T-helper 1 cell (primary cell): ENCODE measurements around the gene TRMT112.
"Not testable (repeated sequence)": the region's sequence is repeated elsewhere in the genome, so short reads cannot be mapped to it uniquely, and the experiment has no call there.

Experiments used
- DNase-seq, 5 donors: peaks; one replicate each; pipeline ENCODE4 v3.0.0-alpha.2; 2012 to 2020

Gene TRMT112

DNA sequence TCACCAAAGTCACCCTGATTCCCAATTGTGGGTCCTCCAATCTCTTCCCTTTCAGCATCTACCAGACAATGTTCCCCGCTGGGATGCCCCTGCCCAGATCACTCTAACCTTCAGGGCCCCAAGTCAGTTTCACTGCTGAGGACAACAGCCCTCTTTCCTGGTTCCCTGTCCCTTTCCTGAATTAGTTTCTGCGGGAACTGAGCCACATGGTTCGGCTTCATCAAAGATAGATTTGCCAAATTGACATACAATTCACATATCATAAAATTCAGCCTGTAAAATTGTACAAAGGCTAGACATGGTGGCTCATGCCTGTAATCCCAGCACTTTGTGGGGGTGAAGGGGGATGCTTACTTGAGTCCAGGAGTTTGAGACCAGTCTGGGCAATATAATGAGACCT, 10.6 kb upstream of the TRMT112 start:
- no peak for DNase-seq

DNA sequence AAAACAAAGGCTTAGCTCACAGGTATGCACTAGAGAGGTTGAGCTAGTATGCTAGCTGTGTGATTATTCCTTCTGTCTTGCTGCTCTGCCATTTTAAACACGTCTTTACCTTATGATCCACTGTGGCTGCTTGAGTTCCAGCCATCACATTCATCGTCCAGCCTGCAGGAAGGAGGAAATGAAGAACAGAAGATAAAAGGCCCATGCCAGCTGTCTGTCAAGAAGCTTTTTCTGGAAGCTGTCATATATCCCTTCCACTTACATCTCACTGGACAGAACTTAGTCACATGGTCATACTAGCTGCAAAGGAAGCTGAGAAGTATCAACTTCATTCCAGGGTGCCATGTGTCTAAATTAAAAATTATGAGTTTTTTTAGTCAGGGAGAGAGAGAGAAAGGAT, 10.0 kb upstream of the TRMT112 start:
- DNase-seq, result no peak

DNA sequence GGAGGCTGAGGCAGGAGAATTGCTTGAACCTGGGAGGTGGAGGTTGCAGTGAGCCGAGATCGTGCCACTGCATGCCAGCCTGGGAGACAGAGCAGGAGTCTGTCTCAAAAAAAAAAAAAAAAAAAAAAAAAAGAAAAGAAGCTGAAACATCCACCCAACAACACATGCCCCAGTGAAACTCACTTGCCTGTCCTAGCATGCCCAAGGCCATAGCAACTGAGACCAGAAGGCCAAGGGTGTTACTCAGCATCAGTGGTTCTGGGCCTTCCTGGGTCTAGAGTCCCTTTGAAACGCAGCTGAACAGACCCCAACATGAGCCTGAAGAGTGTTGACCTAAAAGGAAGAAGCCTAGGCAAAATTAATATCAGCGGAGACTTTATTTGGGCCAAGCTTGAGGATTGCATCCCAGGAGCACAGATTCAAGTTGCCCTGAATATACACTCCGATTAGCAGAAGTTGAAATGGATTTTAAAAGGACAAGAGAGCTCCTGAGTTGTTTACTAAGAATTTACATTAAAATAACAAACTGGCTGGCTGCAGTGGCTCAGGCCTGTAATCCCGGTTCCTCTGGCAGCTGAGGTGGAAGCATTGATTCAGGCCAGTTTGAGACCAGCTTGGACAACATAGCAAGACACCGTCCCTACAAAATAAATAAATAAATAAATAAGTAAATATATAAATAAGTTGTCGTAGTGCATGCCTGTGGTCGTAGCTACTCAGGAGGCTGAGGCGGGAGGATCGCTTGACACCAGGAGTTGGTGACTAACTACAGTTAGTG, 7.5 kb upstream of the TRMT112 start:
- no peak for DNase-seq

DNA sequence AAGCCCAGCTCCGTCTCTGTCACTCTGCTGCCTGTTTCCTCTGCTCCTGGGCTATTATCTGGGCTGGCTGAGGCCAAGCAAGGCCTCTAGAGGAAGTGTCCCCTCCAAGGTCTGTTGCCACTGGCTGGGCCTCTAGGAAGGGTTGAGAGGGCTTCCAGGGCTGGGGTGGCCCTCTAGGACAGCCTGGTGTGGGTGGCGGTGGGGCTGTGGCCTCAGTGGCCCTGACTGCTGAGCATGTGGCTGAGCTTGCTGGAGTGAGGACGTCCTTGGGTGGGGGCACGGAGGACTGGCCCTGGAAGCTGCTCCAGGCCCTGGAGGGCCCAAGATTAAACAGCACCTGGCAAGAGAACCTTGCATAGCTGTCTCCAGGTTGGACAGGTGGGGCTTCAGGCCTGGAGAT, 6.6 kb upstream of the TRMT112 start:
- not testable (repeated sequence) for DNase-seq

DNA sequence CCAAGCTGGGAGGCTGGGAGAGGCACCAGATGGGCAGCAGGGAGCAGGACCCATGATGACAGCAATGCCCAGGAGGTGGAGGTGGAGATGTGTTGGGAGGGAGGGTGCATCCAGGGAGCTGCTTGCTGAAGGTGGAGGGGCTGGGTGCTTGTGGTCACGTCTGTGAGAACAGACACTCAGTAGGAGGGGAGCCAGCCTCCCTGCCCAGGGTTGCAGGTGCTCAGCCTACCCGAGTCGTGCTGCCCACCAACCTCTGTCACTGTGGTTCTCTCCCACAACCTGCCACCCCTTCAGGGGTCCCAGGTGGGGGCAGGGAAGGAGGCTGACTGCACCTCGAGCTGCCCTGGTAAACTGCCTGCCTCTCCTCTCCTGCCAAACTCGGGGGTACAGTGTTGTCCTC, 6.0 kb upstream of the TRMT112 start:
- no peak for DNase-seq

DNA sequence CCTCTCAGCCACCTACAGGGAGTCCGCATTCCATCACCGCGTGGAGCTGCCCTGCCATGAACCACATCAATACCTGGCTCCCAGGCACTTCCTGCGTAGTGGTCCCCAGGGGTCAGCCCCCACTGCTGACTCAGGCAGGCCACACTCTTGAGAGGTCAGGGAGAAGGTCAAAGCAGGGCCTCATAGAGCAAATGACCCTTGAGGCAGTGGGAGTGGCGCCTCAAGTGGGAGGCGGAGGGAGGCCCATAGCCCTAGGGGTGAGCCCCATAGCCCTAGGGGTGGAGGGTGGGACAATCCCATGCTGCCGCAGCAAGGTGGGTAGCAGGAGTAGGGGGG, 5.5 kb upstream of the TRMT112 start:
- DNase-seq, result no peak

DNA sequence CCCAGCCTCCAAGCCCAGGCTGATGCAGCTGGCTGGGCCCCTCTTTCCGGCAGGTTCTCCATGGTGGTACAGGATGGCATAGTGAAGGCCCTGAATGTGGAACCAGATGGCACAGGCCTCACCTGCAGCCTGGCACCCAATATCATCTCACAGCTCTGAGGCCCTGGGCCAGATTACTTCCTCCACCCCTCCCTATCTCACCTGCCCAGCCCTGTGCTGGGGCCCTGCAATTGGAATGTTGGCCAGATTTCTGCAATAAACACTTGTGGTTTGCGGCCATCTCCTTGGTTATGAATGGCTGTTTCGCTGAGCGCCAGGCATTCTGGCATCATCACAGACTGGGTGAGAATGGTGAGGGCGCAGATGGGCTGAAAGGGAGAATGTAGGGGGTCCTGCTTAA, 4.2 kb upstream of the TRMT112 start:
- DNase-seq, result no peak

DNA sequence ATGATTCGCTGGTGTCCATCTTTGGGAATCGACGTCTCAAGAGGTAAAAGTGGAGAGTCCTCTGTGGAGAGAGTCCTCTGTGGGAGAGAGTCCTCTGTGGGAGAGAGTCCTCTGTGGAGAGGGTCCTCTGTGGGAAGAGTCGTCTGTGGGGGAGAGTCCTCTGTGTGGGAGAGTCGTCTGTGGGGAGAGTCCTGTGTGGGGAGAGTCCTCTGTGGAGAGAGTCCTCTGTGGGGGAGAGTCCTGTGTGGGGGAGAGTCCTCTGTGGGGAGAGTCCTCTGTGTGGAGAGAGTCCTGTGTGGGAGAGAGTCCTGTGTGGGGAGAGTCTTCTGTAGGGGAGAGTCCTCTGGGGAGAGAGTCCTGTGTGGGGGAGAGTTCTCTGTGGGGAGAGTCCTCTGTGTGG, 3.7 kb upstream of the TRMT112 start:
- DNase-seq, result no peak

DNA sequence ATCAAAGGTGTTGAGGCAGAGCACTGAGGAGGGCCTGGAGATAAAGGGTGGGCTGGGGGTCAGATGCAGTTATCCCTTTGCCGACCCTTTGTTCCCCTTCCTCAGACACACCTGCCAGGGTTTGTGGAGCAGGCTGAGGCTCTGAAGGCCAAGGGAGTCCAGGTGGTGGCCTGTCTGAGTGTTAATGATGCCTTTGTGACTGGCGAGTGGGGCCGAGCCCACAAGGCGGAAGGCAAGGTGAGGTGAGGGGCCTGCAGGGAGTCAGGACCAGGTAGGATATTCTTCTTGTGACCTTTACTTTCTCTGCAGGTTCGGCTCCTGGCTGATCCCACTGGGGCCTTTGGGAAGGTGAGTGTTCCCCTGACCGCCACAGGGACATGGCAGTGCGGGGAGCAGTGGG, 3.2 kb upstream of the TRMT112 start:
- no peak for DNase-seq

DNA sequence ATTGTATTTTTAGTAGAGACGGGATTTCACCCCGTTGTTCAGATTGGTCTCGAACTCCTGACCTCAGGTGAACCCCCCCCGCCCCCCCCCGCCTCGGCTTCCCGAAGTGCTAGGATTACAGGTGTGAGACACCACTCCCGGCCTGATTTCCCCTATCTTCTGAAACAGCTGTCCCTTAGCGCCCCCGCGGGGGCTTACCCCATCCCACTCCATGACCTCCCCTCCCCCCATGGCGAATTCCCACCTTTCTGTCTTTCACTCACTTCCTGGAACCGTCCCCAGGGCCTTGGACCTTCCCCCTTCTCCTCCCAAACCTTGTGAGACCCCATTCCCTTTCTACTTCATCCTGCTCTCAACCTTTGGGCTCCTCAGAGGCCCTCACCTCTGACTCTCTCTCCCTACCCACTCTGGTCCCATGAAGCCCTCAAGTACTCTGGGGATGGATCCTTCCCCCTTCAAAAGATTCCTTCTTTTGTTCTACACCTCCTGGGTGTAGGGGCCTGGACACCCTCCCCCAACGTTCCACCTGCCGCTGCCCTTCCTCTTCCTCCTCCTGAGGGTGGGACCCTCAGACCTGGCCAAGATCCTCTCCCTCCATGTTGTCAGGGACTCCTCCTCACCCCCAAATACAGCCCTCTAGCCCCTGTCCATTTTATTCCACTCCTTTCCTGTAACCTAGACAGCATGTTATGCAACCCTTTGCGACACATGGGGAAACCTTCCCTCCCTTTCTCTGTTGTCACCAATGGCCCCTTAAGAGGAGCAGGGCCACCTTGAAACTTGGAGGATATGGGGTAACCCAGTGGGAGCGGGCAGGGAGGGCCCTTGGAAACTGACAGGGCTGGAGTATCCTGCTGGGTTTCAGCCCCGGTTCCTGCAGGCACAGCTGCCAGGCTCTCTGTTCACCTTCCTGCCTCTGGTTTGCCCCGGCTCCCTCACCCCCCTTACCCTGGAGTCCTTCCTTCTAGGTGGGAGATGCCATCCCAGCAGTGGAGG, 1.7 kb upstream of the TRMT112 start:
- DNase-seq, result no peak

DNA sequence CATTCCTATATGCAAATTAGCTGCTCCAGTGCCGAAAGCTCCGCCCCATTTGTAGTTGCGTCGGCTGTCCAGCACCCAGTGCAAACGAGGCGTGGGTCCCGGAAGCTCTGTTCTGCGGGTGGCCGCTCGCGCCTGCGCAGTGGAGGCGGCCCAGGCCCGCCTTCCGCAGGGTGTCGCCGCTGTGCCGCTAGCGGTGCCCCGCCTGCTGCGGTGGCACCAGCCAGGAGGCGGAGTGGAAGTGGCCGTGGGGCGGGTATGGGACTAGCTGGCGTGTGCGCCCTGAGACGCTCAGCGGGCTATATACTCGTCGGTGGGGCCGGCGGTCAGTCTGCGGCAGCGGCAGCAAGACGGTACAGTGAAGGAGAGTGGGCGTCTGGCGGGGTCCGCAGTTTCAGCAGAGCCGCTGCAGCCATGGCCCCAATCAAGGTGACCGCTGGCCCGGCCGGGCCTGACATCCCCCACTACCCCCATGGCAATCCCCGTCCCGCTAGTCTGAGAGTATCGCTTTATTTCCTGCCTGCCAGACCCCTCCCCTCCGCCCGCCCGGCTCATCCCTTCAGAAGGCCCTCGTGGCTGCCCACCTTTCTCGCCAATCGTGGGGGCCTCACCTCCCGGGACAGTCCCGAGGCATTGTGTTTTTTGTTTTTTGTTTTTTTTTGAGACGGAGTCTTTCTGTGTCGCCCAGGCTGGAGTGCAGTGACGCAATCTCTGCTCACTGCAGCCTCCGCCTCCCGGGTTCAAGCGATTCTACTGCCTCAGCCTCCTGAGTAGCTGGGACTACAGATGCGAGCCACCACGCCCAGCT, 804 bp upstream of the TRMT112 start, which contains the start of gene PRDX5:
Gene PRDX5, plus strand, starts transcription at position 161 of the 805 bp plus-strand sequence. Its CDS starts 95 bp downstream, at position 256.
- DNase-seq, result peak; percentile 89 to 99 (median 92)

DNA sequence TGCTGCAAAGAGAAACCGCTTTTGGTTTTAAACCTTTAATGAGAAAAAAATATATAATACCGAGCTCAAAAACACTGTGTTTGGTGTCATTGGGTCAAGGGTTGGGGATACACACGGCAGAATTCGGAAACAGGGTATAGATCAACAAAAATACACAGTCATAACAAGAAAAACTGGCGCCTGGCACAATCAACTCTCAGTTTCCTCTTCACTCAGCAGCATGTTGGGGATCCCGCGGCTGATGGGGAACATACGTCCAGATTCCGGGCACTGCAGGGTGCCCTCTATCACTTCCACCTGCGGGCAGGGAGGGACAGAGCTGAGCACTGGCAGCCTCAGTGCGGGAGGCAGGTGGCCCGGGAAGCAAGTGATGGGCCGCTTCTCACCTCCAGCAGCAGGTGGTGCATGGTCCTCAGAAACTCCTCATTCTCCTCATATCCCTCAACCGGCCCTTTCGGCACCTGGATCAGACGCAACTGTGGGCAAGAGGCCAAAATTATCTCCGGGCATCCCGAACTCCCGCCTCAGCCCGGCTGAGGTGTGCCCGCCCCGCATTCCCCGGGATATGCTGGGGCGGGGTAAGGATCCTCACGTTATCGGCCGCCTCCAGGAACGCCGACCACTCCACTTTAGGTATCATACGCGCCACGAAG, 561 bp downstream of the TRMT112 start:
- peak in 3 of 5 donors; percentile 38 to 69 (median 41) for DNase-seq

DNA sequence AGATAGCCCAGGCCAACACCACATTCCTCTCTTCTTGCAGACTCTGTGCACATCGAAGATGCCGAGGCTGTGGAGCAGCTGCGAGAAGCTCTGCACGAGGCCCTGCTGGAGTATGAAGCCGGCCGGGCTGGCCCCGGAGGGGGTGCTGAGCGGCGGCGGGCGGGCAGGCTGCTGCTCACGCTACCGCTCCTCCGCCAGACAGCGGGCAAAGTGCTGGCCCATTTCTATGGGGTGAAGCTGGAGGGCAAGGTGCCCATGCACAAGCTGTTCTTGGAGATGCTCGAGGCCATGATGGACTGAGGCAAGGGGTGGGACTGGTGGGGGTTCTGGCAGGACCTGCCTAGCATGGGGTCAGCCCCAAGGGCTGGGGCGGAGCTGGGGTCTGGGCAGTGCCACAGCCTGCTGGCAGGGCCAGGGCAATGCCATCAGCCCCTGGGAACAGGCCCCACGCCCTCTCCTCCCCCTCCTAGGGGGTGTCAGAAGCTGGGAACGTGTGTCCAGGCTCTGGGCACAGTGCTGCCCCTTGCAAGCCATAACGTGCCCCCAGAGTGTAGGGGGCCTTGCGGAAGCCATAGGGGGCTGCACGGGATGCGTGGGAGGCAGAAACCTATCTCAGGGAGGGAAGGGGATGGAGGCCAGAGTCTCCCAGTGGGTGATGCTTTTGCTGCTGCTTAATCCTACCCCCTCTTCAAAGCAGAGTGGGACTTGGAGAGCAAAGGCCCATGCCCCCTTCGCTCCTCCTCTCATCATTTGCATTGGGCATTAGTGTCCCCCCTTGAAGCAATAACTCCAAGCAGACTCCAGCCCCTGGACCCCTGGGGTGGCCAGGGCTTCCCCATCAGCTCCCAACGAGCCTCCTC, 1.5 kb downstream of the TRMT112 start:
- DNase-seq, result not testable (repeated sequence)

DNA sequence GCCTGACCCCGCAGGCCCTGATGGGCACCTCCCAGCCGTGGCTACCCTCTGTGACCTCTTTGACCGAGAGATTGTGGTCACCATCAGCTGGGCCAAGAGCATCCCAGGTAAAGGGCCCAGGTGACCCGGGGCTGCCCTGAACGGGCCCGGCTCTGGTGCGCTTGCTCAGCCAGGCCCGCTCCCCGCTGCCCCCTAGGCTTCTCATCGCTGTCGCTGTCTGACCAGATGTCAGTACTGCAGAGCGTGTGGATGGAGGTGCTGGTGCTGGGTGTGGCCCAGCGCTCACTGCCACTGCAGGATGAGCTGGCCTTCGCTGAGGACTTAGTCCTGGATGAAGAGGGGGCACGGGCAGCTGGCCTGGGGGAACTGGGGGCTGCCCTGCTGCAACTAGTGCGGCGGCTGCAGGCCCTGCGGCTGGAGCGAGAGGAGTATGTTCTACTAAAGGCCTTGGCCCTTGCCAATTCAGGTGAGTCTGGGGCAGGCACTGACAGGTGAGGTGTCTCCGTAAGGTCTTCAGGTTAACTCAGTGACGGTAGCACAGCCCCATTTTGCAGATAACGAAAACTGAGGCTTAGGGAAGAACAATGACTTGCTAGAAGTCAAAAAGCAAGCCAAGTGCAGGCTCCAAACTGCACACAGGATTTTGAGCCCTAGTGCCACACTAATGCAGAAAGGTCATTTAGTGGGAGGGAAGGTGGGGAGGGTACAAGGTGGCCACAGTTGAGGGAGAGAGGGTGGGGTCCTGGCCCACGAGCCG, 2.4 kb downstream of the TRMT112 start:
- DNase-seq, result no peak

DNA sequence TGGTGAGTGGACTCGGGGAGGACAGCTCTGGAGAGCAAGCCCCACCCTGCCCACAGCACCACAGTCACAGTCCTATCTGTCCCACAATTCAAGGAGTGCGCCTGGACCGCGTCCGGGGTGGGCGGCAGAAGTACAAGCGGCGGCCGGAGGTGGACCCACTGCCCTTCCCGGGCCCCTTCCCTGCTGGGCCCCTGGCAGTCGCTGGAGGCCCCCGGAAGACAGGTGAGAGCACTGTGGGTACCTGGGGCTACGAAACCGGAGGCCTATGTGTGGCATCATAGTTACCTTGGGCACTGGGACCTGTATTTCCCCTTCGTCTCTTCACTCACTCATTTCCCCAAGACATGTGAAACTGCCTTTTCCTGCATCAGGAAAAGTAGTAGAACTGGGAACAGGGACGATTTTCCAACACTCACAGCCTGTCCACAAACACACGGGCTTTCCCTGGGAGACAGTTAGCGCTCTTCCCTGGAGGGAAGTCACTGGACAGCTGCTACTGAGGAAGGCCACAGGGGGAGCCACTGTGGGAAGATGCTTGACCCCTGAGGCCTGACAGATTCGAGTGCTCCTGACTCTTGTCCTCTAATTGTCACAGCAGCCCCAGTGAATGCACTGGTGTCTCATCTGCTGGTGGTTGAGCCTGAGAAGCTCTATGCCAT, 3.1 kb downstream of the TRMT112 start:
- no peak for DNase-seq

DNA sequence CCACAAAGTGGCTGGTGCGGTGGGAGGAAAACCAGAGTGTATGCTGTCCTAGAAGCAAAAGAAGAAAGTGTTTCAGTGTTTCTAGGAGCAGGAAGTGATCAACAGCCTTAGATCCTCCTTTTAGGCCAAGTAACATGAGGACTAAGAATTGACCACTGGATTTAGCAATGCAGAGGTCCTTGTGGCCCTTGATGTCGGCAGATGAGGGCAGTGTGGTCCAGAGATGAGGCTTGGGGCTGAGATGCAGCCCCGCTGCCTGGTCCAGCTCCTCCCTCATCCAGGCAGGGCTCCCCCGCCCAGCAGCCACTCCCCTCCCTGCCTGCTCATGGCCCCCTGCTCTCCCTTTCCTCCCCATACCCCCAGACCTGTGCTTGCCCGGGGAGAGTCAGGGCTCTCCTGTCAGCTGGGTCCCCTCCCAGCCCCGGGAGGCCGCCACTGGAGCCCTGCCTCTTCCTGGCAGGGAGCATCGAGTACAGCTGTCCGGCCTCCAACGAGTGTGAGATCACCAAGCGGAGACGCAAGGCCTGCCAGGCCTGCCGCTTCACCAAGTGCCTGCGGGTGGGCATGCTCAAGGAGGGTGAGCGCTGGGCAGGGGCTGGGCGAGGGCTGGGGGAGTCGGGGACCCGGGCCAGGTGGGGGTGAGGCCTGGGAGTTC, 3.7 kb downstream of the TRMT112 start:
- DNase-seq, result no peak

DNA sequence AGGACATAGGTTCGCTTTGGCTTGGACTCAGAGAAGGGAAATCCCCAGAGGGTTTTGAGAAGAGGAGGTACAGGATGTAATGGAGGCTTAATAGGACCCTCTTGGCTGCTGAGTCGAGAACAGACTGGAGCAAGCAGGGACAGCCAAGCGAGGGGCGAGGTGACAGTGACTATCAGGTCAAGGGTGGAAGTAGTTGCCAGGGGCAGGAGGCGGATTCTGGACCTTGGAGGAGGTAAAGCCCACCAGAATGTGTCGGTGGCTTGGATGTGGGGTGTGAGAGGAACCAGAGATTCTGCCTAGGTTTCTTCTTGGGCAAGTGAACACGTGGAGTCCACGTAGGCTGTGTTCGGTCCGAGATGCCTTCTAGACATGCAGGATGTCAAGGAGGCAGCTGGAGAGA, 4.4 kb downstream of the TRMT112 start:
- DNase-seq, result no peak

DNA sequence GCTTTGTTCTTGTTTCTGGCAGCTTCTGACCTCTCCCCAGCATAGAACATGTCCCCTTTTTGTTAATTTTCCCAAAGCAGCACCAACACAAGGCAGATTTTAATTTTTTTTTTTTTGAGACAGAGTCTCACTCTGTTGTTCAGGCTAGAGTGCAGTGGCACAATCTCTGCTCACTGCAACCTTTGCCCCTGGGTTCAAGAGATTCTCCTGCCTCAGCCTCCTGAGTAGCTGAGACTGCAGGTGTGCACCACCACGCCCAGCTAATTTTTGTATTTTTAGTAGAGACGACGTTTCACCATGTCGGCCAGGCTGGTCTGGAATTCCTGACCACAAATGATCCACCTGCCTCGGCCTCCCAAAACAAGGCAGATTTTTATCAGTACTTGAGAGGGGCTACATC, 9.6 kb downstream of the TRMT112 start:
- DNase-seq, result not testable (repeated sequence)

DNA sequence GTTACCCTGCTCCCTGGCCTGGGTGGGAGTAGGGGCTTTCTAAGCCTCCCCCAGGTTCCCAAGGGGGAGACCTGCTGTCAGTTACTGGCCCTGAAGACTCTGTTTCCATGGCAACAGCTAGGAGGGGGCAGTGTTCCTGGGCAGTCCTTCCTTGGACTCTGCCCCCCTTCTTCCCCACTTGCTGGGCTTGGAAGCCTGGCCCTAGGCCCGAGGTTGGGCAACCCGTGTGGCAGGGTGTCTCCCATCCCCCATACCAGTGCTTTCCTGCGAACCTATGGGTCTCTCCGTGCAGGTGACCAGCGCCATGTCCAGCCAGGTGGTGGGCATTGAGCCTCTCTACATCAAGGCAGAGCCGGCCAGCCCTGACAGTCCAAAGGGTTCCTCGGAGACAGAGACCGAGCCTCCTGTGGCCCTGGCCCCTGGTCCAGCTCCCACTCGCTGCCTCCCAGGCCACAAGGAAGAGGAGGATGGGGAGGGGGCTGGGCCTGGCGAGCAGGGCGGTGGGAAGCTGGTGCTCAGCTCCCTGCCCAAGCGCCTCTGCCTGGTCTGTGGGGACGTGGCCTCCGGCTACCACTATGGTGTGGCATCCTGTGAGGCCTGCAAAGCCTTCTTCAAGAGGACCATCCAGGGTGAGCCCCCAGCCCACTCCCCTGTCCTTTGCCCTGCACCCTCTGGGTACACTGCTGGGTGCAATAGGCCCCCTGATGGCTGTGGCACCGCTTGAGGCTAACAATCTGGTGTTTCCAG, 10.3 kb downstream of the TRMT112 start:
- DNase-seq, result no peak
